ENCODE data around the gene CHMP4B.

The CHMP4B gene

GRCh38 chr20:33826270-33826897 is 15.2 kb downstream of the CHMP4B start:
- Mint-ChIP-seq H3K27ac (peak overlapping the region in 2 of 3 experiments; percentile 45 to 90), H3K27me3 (ENCODE audit: low read depth) (no peaks in the 10 kb centered on the region), H3K36me3 (ENCODE audit: low read depth) (no peaks in the 10 kb centered on the region), H3K4me1 (peaks cover 57% of the 10 kb centered on the region), H3K9me3 (no peaks in the 10 kb centered on the region), H3K4me3 (no peak overlapping the region)
- TF ChIP-seq CTCF (IDR thresholded peaks at IDR 0.05; ENCODE audit: unreplicated experiment in 3 of 3) = no peak

GRCh38 chr20:33827109-33827508 is 16.0 kb downstream of the CHMP4B start:
- H3K4me1 Mint-ChIP-seq = peaks cover 64% of the 10 kb centered on the region
- no peak overlapping the region for H3K4me3 Mint-ChIP-seq
- H3K9me3 Mint-ChIP-seq = no peaks in the 10 kb centered on the region
- no peaks in the 10 kb centered on the region for H3K27me3 Mint-ChIP-seq (ENCODE audit: low read depth)
- no peaks in the 10 kb centered on the region for H3K36me3 Mint-ChIP-seq (ENCODE audit: low read depth)
- TF ChIP-seq CTCF (IDR thresholded peaks at IDR 0.05; ENCODE audit: unreplicated experiment in 3 of 3) = no peak
- peak overlapping the region; percentile 11 to 90 (median 12) for H3K27ac Mint-ChIP-seq

- Mint-ChIP-seq H3K36me3 (ENCODE audit: low read depth) (no peaks in the 10 kb centered on the region), H3K9me3 (no peaks in the 10 kb centered on the region), H3K4me1 (peaks cover 68% of the 10 kb centered on the region), H3K4me3 (peak overlapping the region in 1 of 3 experiments; percentile 21), H3K27me3 (ENCODE audit: low read depth) (no peaks in the 10 kb centered on the region), H3K27ac (peak overlapping the region; percentile 90 to 93 (median 92))
- no peak for TF ChIP-seq CTCF (IDR thresholded peaks at IDR 0.05; ENCODE audit: unreplicated experiment in 3 of 3)
Measured at GRCh38 chr20:33827634-33828325, 16.6 kb downstream of the CHMP4B start.

- TF ChIP-seq CTCF (IDR thresholded peaks at IDR 0.05; ENCODE audit: unreplicated experiment in 3 of 3) = no peak
- Mint-ChIP-seq H3K4me1 (peaks cover 73% of the 10 kb centered on the region), H3K27ac (peak overlapping the region; percentile 90 to 93 (median 92)), H3K4me3 (peak overlapping the region in 1 of 3 experiments; percentile 21), H3K9me3 (no peaks in the 10 kb centered on the region), H3K27me3 (ENCODE audit: low read depth) (no peaks in the 10 kb centered on the region), H3K36me3 (ENCODE audit: low read depth) (peaks cover 4% of the 10 kb centered on the region)
Measured at GRCh38 chr20:33828326-33828844, 17.2 kb downstream of the CHMP4B start.

GRCh38 chr20:33828967-33829560 is 17.9 kb downstream of the CHMP4B start:
- Mint-ChIP-seq H3K4me3 (peak overlapping the region in 2 of 3 experiments; percentile 16 to 21), H3K27me3 (ENCODE audit: low read depth) (no peaks in the 10 kb centered on the region), H3K4me1 (peaks cover 80% of the 10 kb centered on the region), H3K9me3 (no peaks in the 10 kb centered on the region), H3K27ac (peak overlapping the region; percentile 90 to 93 (median 92)), H3K36me3 (ENCODE audit: low read depth) (peaks cover 8% of the 10 kb centered on the region)
- no peak for TF ChIP-seq CTCF (IDR thresholded peaks at IDR 0.05; ENCODE audit: unreplicated experiment in 3 of 3)

Data from nephron (organoid).